Osteocyte (in vitro differentiated cells): ENCODE data around the gene MYH10. TPM values are rescaled to one million over a fixed set of nuclear protein-coding genes. Genes with fewer than 3 reads are reported as not detected.

Experiments used
- DNase-seq: peaks from one replicate; pipeline ENCODE4 v3.0.0; 2021; ENCODE audit warnings: mixed read lengths; ENCODE audit not compliant: unreplicated experiment; ENCODE audit errors: extremely low spot score
- H3K27ac Mint-ChIP-seq: one replicate; pipeline ENCODE4 v1.8.0; 2021; ENCODE audit warnings: mild to moderate bottlenecking, mixed read lengths; ENCODE audit not compliant: unreplicated experiment
- H3K27me3 Mint-ChIP-seq: one replicate; pipeline ENCODE4 v1.8.0; 2021; ENCODE audit warnings: mixed read lengths; ENCODE audit not compliant: unreplicated experiment
- H3K36me3 Mint-ChIP-seq: one replicate; pipeline ENCODE4 v1.8.0; 2021; ENCODE audit warnings: mixed read lengths; ENCODE audit not compliant: unreplicated experiment
- H3K4me1 Mint-ChIP-seq: one replicate; pipeline ENCODE4 v1.8.0; 2021; ENCODE audit warnings: mixed read lengths; ENCODE audit not compliant: unreplicated experiment
- H3K4me3 Mint-ChIP-seq: one replicate; pipeline ENCODE4 v1.8.0; 2021; ENCODE audit warnings: mild to moderate bottlenecking, moderate library complexity, mixed read lengths; ENCODE audit not compliant: unreplicated experiment
- H3K9me3 Mint-ChIP-seq: one replicate; pipeline ENCODE4 v1.8.0; 2021; ENCODE audit warnings: mixed read lengths; ENCODE audit not compliant: unreplicated experiment
- total RNA-seq: library from RNA; stranded (reverse); gene quantifications from 2 replicates; pipeline ENCODE4 v1.2.1, GENCODE V29; 2021
- TF ChIP-seq, protein P1 (sequence below): fragments of 200-600 bp; sonication (generic); IDR thresholded peaks from 2 replicates; pipeline ENCODE4 v1.5.0; 2021; ENCODE audit warnings: antibody characterized with exemption, mild to moderate bottlenecking, moderate library complexity

Gene MYH10
- total RNA-seq, 1 donor from 2014 or later = 110 TPM

DNA sequence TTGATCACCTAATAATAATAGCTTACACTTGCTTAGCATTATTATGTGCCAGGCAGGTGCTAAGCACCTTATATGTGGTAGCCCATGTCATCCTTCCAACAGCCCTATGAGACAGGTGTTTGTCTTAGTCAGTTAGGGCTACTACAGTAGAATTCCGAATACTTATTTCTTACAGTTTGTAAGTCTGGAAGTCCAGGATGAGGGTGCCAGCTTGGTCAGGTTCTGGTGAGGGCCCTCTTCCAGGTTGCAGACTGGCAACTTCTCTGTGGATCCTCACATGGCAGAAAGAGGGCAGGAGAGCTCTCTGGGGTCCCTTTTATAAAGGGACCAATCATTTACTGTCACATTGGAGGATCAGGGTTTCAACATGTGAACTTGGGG lies 19.6 kb upstream of the MYH10 start:
- H3K36me3 Mint-ChIP-seq = no peaks in the 10 kb centered on the region
- DNase-seq = no peak
- no peak overlapping the region for H3K4me3 Mint-ChIP-seq
- H3K4me1 Mint-ChIP-seq = no peaks in the 10 kb centered on the region
- TF ChIP-seq, protein P1, sequence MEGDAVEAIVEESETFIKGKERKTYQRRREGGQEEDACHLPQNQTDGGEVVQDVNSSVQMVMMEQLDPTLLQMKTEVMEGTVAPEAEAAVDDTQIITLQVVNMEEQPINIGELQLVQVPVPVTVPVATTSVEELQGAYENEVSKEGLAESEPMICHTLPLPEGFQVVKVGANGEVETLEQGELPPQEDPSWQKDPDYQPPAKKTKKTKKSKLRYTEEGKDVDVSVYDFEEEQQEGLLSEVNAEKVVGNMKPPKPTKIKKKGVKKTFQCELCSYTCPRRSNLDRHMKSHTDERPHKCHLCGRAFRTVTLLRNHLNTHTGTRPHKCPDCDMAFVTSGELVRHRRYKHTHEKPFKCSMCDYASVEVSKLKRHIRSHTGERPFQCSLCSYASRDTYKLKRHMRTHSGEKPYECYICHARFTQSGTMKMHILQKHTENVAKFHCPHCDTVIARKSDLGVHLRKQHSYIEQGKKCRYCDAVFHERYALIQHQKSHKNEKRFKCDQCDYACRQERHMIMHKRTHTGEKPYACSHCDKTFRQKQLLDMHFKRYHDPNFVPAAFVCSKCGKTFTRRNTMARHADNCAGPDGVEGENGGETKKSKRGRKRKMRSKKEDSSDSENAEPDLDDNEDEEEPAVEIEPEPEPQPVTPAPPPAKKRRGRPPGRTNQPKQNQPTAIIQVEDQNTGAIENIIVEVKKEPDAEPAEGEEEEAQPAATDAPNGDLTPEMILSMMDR = no peak
- no peaks in the 10 kb centered on the region for H3K9me3 Mint-ChIP-seq
- H3K27ac Mint-ChIP-seq = no peak overlapping the region
- peaks cover 51% of the 10 kb centered on the region for H3K27me3 Mint-ChIP-seq

DNA sequence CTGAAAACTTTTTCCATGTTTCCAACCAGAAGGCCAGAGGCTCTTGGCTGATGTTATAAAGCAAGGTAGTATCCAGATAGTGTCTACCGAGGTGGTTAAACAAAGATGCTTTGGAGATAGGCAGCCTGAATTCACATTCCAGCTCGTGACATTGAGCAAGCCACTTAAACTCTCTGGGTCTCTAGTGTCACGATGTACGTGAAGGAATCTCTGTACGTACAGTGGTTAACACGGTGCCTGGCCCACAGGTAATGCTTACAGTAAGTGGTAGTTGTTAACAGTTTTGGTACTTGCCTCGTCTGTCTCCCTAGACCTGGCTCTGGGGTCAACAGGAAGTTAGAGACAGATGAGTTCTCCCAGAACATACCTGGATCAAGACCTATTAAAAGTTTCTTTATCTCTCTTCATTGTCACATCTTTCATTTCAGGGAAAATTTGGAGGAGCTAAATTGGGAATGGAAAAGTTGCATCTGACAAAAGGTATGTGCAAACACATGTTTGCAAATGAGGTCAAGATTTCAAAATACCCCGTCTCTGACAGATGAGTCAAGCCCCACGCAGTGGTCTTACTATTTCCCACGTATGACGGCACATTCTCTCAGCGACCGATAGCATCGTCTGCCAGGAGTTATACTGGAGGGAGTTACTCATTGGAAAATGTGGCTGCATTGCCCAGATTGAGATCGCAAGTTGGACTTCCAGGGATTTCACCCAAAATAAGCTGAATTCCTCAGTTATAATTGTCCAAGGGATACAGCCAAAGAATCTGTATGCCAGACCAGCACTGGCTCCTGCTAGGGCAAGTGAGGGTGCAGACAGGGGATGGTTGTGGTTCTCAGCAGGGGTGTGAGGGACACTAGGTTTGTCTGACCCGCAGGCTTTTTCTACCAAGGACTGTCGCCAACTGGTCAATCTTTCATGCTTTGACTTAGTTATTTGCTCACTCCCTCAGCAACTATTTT lies 18.9 kb upstream of the MYH10 start:
- no peaks in the 10 kb centered on the region for H3K36me3 Mint-ChIP-seq
- TF ChIP-seq, protein P1 = no peak
- no peak overlapping the region for H3K4me3 Mint-ChIP-seq
- no peak for DNase-seq
- peaks cover 50% of the 10 kb centered on the region for H3K27me3 Mint-ChIP-seq
- H3K27ac Mint-ChIP-seq = no peak overlapping the region
- no peaks in the 10 kb centered on the region for H3K4me1 Mint-ChIP-seq
- no peaks in the 10 kb centered on the region for H3K9me3 Mint-ChIP-seq

GRCh38 chr17:8647956-8648355 lies 17.4 kb upstream of the MYH10 start:
- no peak overlapping the region for H3K27ac Mint-ChIP-seq
- TF ChIP-seq, protein P1 = no peak
- no peak overlapping the region for H3K4me3 Mint-ChIP-seq
- no peaks in the 10 kb centered on the region for H3K4me1 Mint-ChIP-seq
- no peaks in the 10 kb centered on the region for H3K9me3 Mint-ChIP-seq
- no peaks in the 10 kb centered on the region for H3K36me3 Mint-ChIP-seq
- H3K27me3 Mint-ChIP-seq = peaks cover 50% of the 10 kb centered on the region
- no peak for DNase-seq

DNA sequence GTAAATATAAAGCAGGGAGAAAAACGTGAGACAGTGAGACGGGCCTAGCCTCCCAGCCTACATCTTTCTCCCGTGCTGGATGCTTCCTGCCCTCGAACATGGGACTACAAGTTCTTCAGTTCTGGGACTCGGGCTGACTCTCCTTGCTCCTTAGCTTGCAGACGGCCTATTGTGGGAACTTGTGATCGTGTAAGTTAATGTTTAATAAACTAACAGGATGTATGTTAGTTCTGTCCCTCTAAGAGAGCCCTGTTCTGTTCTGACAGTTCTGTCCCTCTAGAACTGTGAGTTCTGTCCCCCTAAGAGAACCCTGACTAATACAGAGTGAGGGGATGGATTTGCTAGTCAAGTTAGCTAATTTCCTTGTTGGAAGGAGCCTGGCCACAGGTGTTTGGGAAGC lies 16.7 kb upstream of the MYH10 start:
- H3K27me3 Mint-ChIP-seq = peaks cover 51% of the 10 kb centered on the region
- no peaks in the 10 kb centered on the region for H3K4me1 Mint-ChIP-seq
- H3K9me3 Mint-ChIP-seq = no peaks in the 10 kb centered on the region
- no peak for DNase-seq
- no peaks in the 10 kb centered on the region for H3K36me3 Mint-ChIP-seq
- TF ChIP-seq, protein P1 = no peak
- no peak overlapping the region for H3K27ac Mint-ChIP-seq
- H3K4me3 Mint-ChIP-seq = no peak overlapping the region

- Mint-ChIP-seq H3K4me3 (no peak overlapping the region), H3K36me3 (no peaks in the 10 kb centered on the region), H3K27ac (no peak overlapping the region), H3K27me3 (peaks cover 50% of the 10 kb centered on the region), H3K4me1 (no peaks in the 10 kb centered on the region), H3K9me3 (no peaks in the 10 kb centered on the region)
- TF ChIP-seq, protein P1 = no peak
- no peak for DNase-seq
Observed at GRCh38 chr17:8644507-8644902, 14.0 kb upstream of the MYH10 start.
